Caco-2 (cell line): ENCODE data around the gene HMCN1. TPM values are rescaled to one million over a fixed set of nuclear protein-coding genes. Genes with fewer than 3 reads are reported as not detected.

Experiments used
- BruUV-seq: library from RNA; stranded (reverse); fragments of 400-500 nt; replicated peaks from 2 replicates; lab custom pipeline; 2021; lab: Mats Ljungman, UMichigan
- CTCF ChIA-PET: fragments of 300-600 bp; sonication (Branson Sonifier 250); formaldehyde crosslinking; loops from one replicate; lab custom pipeline; 2022; ENCODE audit warnings: antibody characterized with exemption; lab: Charles Lee
- POLR2A ChIA-PET: fragments of 300-600 bp; sonication (Branson Sonifier 250); formaldehyde crosslinking; loops from one replicate; lab custom pipeline; 2022; ENCODE audit warnings: antibody characterized with exemption; lab: Charles Lee
- DNase-seq, 2 experiments: peaks; one replicate each; pipeline versions ENCODE4 v3.0.0 to v3.0.0-alpha.2; 2020 to 2022
- H3K27me3 ChIP-seq: replicated peaks from 2 replicates; pipeline ENCODE4 v1.6.0; 2011; ENCODE audit warnings: low read length; ENCODE audit not compliant: control insufficient read depth, insufficient read depth
- H3K36me3 ChIP-seq: 2 replicates; pipeline ENCODE4 v1.5.1; 2011; ENCODE audit warnings: low read length; ENCODE audit not compliant: control insufficient read depth, insufficient read depth
- H3K4me1 ChIP-seq: fragments of 250-450 bp; sonication (Bioruptor Pico); 2 replicates; pipeline ENCODE4 v1.5.1; 2020; ENCODE audit warnings: mild to moderate bottlenecking
- H3K4me3 ChIP-seq: 2 replicates; pipeline ENCODE4 v1.5.1; 2011; ENCODE audit warnings: low read depth, mild to moderate bottlenecking, control low read depth, low read length
- H3K9me3 ChIP-seq: fragments of 250-450 bp; sonication (Bioruptor Pico); 2 replicates; pipeline ENCODE4 v1.5.1; 2020; ENCODE audit warnings: mild to moderate bottlenecking, moderate library complexity
- H3K27ac Mint-ChIP-seq: one replicate; pipeline ENCODE4 v1.8.0; 2022; ENCODE audit warnings: mixed read lengths; ENCODE audit not compliant: unreplicated experiment
- H3K27me3 Mint-ChIP-seq: one replicate; pipeline ENCODE4 v1.8.0; 2022; ENCODE audit warnings: mixed read lengths; ENCODE audit not compliant: insufficient read depth, unreplicated experiment
- H3K36me3 Mint-ChIP-seq: one replicate; pipeline ENCODE4 v1.8.0; 2022; ENCODE audit warnings: mild to moderate bottlenecking, mixed read lengths; ENCODE audit not compliant: insufficient read depth, unreplicated experiment
- H3K4me1 Mint-ChIP-seq: one replicate; pipeline ENCODE4 v1.8.0; 2022; ENCODE audit warnings: low read depth, mixed read lengths; ENCODE audit not compliant: unreplicated experiment
- H3K4me3 Mint-ChIP-seq: one replicate; pipeline ENCODE4 v1.8.0; 2022; ENCODE audit warnings: mild to moderate bottlenecking, moderate library complexity, mixed read lengths; ENCODE audit not compliant: unreplicated experiment
- H3K9me3 Mint-ChIP-seq: one replicate; pipeline ENCODE4 v1.8.0; 2022; ENCODE audit warnings: mixed read lengths; ENCODE audit not compliant: unreplicated experiment
- CTCF ChIP-seq, 2 experiments: fragments of 200-600 bp in 1 of 2; IDR thresholded peaks; 1 replicate in 1 of 2; 2 replicates in 1 of 2; pipeline versions ENCODE4 v1.5.1 to v1.8.0; 2011 to 2022; ENCODE audit warnings: antibody characterized with exemption in 1 of 2, control low read depth in 1 of 2, inconsistent platforms in 1 of 2, low read depth in 1 of 2, low read length in 1 of 2, mild to moderate bottlenecking in 1 of 2, moderate library complexity in 1 of 2; ENCODE audit not compliant: insufficient read depth in 1 of 2, severe bottlenecking in 1 of 2, unreplicated experiment in 1 of 2
- intact Hi-C: fragments of 100-400 bp; cut with micrococcal nuclease; formaldehyde crosslinking; loops from one replicate; pipeline ENCODE4 v1.10.0; 2022; ENCODE audit not compliant: unreplicated experiment
- total RNA-seq: library from RNA; stranded (reverse); gene quantifications from 2 replicates; pipeline ENCODE4 v1.2.3, GENCODE V29; 2022

HMCN1 gene
- total RNA-seq, 1 experiment from 2014 or later = 0.02 TPM

- no peaks in the 10 kb centered on the region for H3K9me3 ChIP-seq
- H3K9me3 Mint-ChIP-seq = no peaks in the 10 kb centered on the region
- H3K4me1 ChIP-seq = no peaks in the 10 kb centered on the region
- no peak for DNase-seq
- H3K27ac Mint-ChIP-seq = no peak overlapping the region
- no peak overlapping the region for H3K4me3 ChIP-seq
- H3K36me3 Mint-ChIP-seq = no peaks in the 10 kb centered on the region
- BruUV-seq = no TSS peak
- intact Hi-C loops = no loop called here
- TF ChIP-seq CTCF (IDR thresholded peaks at IDR 0.05; ENCODE audit: insufficient read depth in 1 of 2, low read depth in 1 of 2, low read length in 1 of 2, severe bottlenecking in 1 of 2, unreplicated experiment in 1 of 2) = no peak
- ChIA-PET POLR2A (no interaction called here), CTCF (no interaction called here)
- no peak overlapping the region for H3K4me3 Mint-ChIP-seq
- H3K36me3 ChIP-seq = no peaks in the 10 kb centered on the region
- H3K4me1 Mint-ChIP-seq = peaks cover 6% of the 10 kb centered on the region
- H3K27me3 ChIP-seq = no peaks in the 10 kb centered on the region
- H3K27me3 Mint-ChIP-seq = no peaks in the 10 kb centered on the region
Measured at GRCh38 chr1:185824106-185824505, 89.9 kb downstream of the HMCN1 start.

GRCh38 chr1:185825556-185825955 lies 91.4 kb downstream of the HMCN1 start:
- Histone ChIP-seq H3K9me3 (no peaks in the 10 kb centered on the region), H3K4me1 (no peaks in the 10 kb centered on the region), H3K36me3 (no peaks in the 10 kb centered on the region), H3K27me3 (no peaks in the 10 kb centered on the region), H3K4me3 (no peak overlapping the region)
- Mint-ChIP-seq H3K4me3 (no peak overlapping the region), H3K27me3 (no peaks in the 10 kb centered on the region), H3K36me3 (no peaks in the 10 kb centered on the region), H3K4me1 (peaks cover 6% of the 10 kb centered on the region), H3K27ac (no peak overlapping the region), H3K9me3 (no peaks in the 10 kb centered on the region)
- no TSS peak for BruUV-seq
- intact Hi-C loops = no loop called here
- no peak for DNase-seq
- TF ChIP-seq CTCF (IDR thresholded peaks at IDR 0.05; ENCODE audit: insufficient read depth in 1 of 2, low read depth in 1 of 2, low read length in 1 of 2, severe bottlenecking in 1 of 2, unreplicated experiment in 1 of 2) = no peak
- CTCF ChIA-PET = no interaction called here
- POLR2A ChIA-PET = no interaction called here

DNA sequence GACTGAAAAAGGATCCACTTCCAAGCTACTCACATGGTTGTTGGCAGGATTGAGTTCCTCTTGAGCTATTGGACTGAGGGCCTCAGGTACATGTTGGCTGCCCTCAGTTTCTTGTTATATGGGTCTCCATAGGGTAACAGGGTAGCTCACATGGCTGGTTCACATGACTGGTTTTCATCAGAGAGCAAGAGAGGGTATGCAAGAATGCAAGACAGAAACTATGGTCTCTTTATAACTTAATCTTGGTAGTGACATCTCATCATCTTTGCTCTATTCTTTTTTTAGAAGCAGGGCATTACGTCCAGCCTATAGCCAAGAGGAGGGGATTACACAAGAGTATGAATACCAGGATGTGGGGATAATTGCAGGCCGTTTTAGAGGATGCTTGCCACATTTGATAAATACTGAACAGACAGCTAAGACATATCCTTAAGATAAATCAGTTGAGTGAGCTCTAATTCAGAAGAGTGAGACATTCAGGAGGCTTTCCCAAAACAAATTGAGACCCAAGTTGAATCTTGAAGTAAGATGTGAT lies 100.2 kb downstream of the HMCN1 start:
- no TSS peak for BruUV-seq
- Histone ChIP-seq H3K36me3 (no peaks in the 10 kb centered on the region), H3K4me3 (no peak overlapping the region), H3K9me3 (no peaks in the 10 kb centered on the region), H3K27me3 (no peaks in the 10 kb centered on the region), H3K4me1 (no peaks in the 10 kb centered on the region)
- Mint-ChIP-seq H3K4me3 (no peak overlapping the region), H3K4me1 (no peaks in the 10 kb centered on the region), H3K9me3 (no peaks in the 10 kb centered on the region), H3K36me3 (no peaks in the 10 kb centered on the region), H3K27ac (no peak overlapping the region), H3K27me3 (no peaks in the 10 kb centered on the region)
- DNase-seq = no peak
- TF ChIP-seq CTCF (IDR thresholded peaks at IDR 0.05; ENCODE audit: insufficient read depth in 1 of 2, low read depth in 1 of 2, low read length in 1 of 2, severe bottlenecking in 1 of 2, unreplicated experiment in 1 of 2) = no peak
- CTCF ChIA-PET = interaction anchor here (0.6 kb wide), 1 partner anchor 847 kb away, joined by 6 read pairs; no protein-coding TSS in a partner anchor
- POLR2A ChIA-PET = no interaction called here
- intact Hi-C loops = no loop called here
